H9 (cell line): ENCODE results near the gene DPPA2. TPM values are rescaled to one million over a fixed set of nuclear protein-coding genes. Genes with fewer than 3 reads are reported as not detected.

Experiments
- DNase-seq: peaks from one replicate; pipeline ENCODE4 v3.0.0-alpha.2; 2017
- H2AFZ ChIP-seq: one replicate; pipeline ENCODE4 v1.6.1; 2013; ENCODE audit warnings: mild to moderate bottlenecking, low read length, control low read depth, moderate library complexity
- H2AK5ac ChIP-seq: 2 replicates; pipeline ENCODE4 v1.6.1; 2013; ENCODE audit warnings: low read length, control low read depth, mixed read lengths; ENCODE audit not compliant: insufficient read length
- H2BK120ac ChIP-seq: one replicate; pipeline ENCODE4 v1.6.1; 2013; ENCODE audit warnings: low read depth, mild to moderate bottlenecking, low read length, control low read depth, inconsistent platforms; ENCODE audit not compliant: poor library complexity, severe bottlenecking
- H2BK12ac ChIP-seq: 2 replicates; pipeline ENCODE4 v1.6.1; 2013; ENCODE audit warnings: low read length, control low read depth, mixed read lengths, low read depth; ENCODE audit not compliant: insufficient read length
- H2BK15ac ChIP-seq: 2 replicates; pipeline ENCODE4 v1.6.1; 2013; ENCODE audit warnings: low read depth, low read length, control low read depth
- H2BK20ac ChIP-seq: one replicate; pipeline ENCODE4 v1.6.1; 2013; ENCODE audit warnings: low read depth, mild to moderate bottlenecking, low read length, control low read depth, inconsistent platforms; ENCODE audit not compliant: poor library complexity, severe bottlenecking
- H2BK5ac ChIP-seq: 2 replicates; pipeline ENCODE4 v1.6.1; 2013; ENCODE audit warnings: low read length, control low read depth, mixed read lengths; ENCODE audit not compliant: insufficient read length
- H3K14ac ChIP-seq: 2 replicates; pipeline ENCODE4 v1.6.1; 2013; ENCODE audit warnings: low read length, control low read depth; ENCODE audit not compliant: insufficient read depth
- H3K18ac ChIP-seq: 2 replicates; pipeline ENCODE4 v1.6.1; 2013; ENCODE audit warnings: low read depth, mild to moderate bottlenecking, mixed read lengths, low read length, control low read depth; ENCODE audit not compliant: insufficient read length
- H3K23ac ChIP-seq: 2 replicates; pipeline ENCODE4 v1.6.1; 2013; ENCODE audit warnings: low read length, control low read depth, mixed read lengths, low read depth; ENCODE audit not compliant: insufficient read length
- H3K23me2 ChIP-seq: 2 replicates; pipeline ENCODE4 v1.6.1; 2013; ENCODE audit warnings: low read depth, mild to moderate bottlenecking, mixed read lengths, low read length, control low read depth; ENCODE audit not compliant: insufficient read length, poor library complexity, severe bottlenecking
- H3K27ac ChIP-seq: 2 replicates; pipeline ENCODE4 v1.5.1; 2013; ENCODE audit warnings: low read length, control low read depth, mixed read lengths, low read depth; ENCODE audit not compliant: insufficient read length
- H3K27me3 ChIP-seq: 2 replicates; pipeline ENCODE4 v1.6.1; 2013; ENCODE audit warnings: low read length, control low read depth, inconsistent platforms; ENCODE audit not compliant: insufficient read depth
- H3K4ac ChIP-seq: 2 replicates; pipeline ENCODE4 v1.6.1; 2013; ENCODE audit warnings: low read depth, mild to moderate bottlenecking, control low read depth, inconsistent platforms, low read length, moderate library complexity
- H3K4me1 ChIP-seq: 2 replicates; pipeline ENCODE4 v1.6.1; 2013; ENCODE audit warnings: low read length, control low read depth, inconsistent platforms; ENCODE audit not compliant: insufficient read depth
- H3K4me2 ChIP-seq: 2 replicates; pipeline ENCODE4 v1.6.1; 2013; ENCODE audit warnings: low read length, control low read depth, mixed read lengths; ENCODE audit not compliant: insufficient read length, insufficient read depth
- H3K56ac ChIP-seq: 2 replicates; pipeline ENCODE4 v1.6.1; 2013; ENCODE audit warnings: low read depth, mild to moderate bottlenecking, mixed read lengths, low read length, control low read depth; ENCODE audit not compliant: insufficient read length
- H3K79me1 ChIP-seq: 2 replicates; pipeline ENCODE4 v1.6.1; 2013; ENCODE audit warnings: low read depth, mild to moderate bottlenecking, moderate library complexity, low read length, control low read depth, inconsistent platforms; ENCODE audit not compliant: insufficient read depth, poor library complexity, severe bottlenecking
- H3K79me2 ChIP-seq: 2 replicates; pipeline ENCODE4 v1.6.1; 2013; ENCODE audit warnings: low read length, control low read depth, inconsistent platforms; ENCODE audit not compliant: insufficient read depth
- H3K9ac ChIP-seq: 2 replicates; pipeline ENCODE4 v1.6.1; 2013; ENCODE audit warnings: low read length, control low read depth, mixed read lengths; ENCODE audit not compliant: insufficient read length; ENCODE audit errors: extremely low read depth
- H3K9me3 ChIP-seq: one replicate; pipeline ENCODE4 v1.6.1; 2013; ENCODE audit warnings: low read depth, low read length, inconsistent platforms; ENCODE audit not compliant: control insufficient read depth
- H3T11ph ChIP-seq: one replicate; pipeline ENCODE4 v1.6.1; 2013; ENCODE audit warnings: mild to moderate bottlenecking, low read length, control low read depth, inconsistent platforms
- H4K20me1 ChIP-seq: one replicate; pipeline ENCODE4 v1.6.1; 2013; ENCODE audit not compliant: control insufficient read depth, insufficient read length, insufficient read depth
- H4K5ac ChIP-seq: 2 replicates; pipeline ENCODE4 v1.6.1; 2013; ENCODE audit warnings: low read depth, mild to moderate bottlenecking, mixed read lengths, low read length, control low read depth; ENCODE audit not compliant: insufficient read length
- H4K8ac ChIP-seq: replicated peaks from 2 replicates; pipeline ENCODE4 v1.6.1; 2013; ENCODE audit warnings: low read length, control low read depth, mixed read lengths, low read depth; ENCODE audit not compliant: insufficient read length
- H4K91ac ChIP-seq: 2 replicates; pipeline ENCODE4 v1.6.1; 2013; ENCODE audit warnings: low read depth, mild to moderate bottlenecking, moderate library complexity, mixed read lengths, low read length, control low read depth; ENCODE audit not compliant: insufficient read length
- H3K27ac Mint-ChIP-seq, 3 experiments: 2 replicates in 2 of 3; 3 replicates in 1 of 3; pipeline ENCODE4 v1.8.0; 2020 to 2021; ENCODE audit warnings: mixed read lengths in 3 of 3, mild to moderate bottlenecking in 1 of 3, moderate library complexity in 1 of 3
- H3K27me3 Mint-ChIP-seq: 2 replicates; pipeline ENCODE4 v1.8.0; 2021; ENCODE audit warnings: low read depth, mild to moderate bottlenecking, moderate library complexity, mixed read lengths
- H3K36me3 Mint-ChIP-seq, 3 experiments: 2 replicates in 2 of 3; 3 replicates in 1 of 3; pipeline ENCODE4 v1.8.0; 2020 to 2021; ENCODE audit warnings: low read depth in 3 of 3, mixed read lengths in 3 of 3; ENCODE audit not compliant: insufficient read depth in 1 of 3
- H3K4me1 Mint-ChIP-seq, 2 experiments: 2 replicates each; pipeline ENCODE4 v1.8.0; 2020; ENCODE audit warnings: mixed read lengths in 2 of 2
- H3K4me3 Mint-ChIP-seq, 2 experiments: 2 replicates in 1 of 2; 3 replicates in 1 of 2; pipeline ENCODE4 v1.8.0; 2020 to 2021; ENCODE audit warnings: mild to moderate bottlenecking in 2 of 2, mixed read lengths in 2 of 2, moderate library complexity in 1 of 2
- H3K9me3 Mint-ChIP-seq, 2 experiments: 2 replicates in 1 of 2; 3 replicates in 1 of 2; pipeline ENCODE4 v1.8.0; 2020; ENCODE audit warnings: mild to moderate bottlenecking in 2 of 2, mixed read lengths in 2 of 2, moderate library complexity in 1 of 2
- CTCF ChIP-seq: fragments of 200-600 bp; sonication (generic); conservative IDR thresholded peaks from 3 replicates; pipeline ENCODE4 v1.8.0; 2021; ENCODE audit warnings: antibody characterized with exemption, mild to moderate bottlenecking
- WGBS: extraction: QIAGEN DNeasy Blood & Tissue Kit; methylation state at CpG from one replicate; pipeline ENCODE4 v1.1.7; 2013; ENCODE audit warnings: missing lambda C conversion rate, low lambda C conversion rate, mixed read lengths; ENCODE audit not compliant: insufficient read length; ENCODE audit errors: extremely low coverage; 5-methylcytosine and 5-hydroxymethylcytosine counted together
- total RNA-seq: library from RNA; stranded (reverse); gene quantifications from 2 replicates; pipeline ENCODE4 v1.2.1, GENCODE V29; 2021

Gene DPPA2
- total RNA-seq, 1 experiment from 2014 or later = 3.2 TPM

- Histone ChIP-seq H3K14ac (no peak overlapping the region), H2AFZ (no peak overlapping the region), H2BK20ac (no peak overlapping the region), H3K9me3 (no peaks in the 10 kb centered on the region), H2BK12ac (no peak overlapping the region), H4K20me1 (no peaks in the 10 kb centered on the region), H3K27me3 (no peaks in the 10 kb centered on the region), H2BK15ac (no peak overlapping the region), H3K4me1 (no peaks in the 10 kb centered on the region), H3K56ac (no peak overlapping the region), H4K8ac (no peak overlapping the region), H2AK5ac (no peak overlapping the region), H2BK5ac (no peak overlapping the region), H4K5ac (no peak overlapping the region), H3K9ac (peak overlapping the region; percentile 61), H3K18ac (no peak overlapping the region), H3K27ac (peak overlapping the region; percentile 98), H3K79me2 (peaks cover 48% of the 10 kb centered on the region; the same call in 1 of the 2 replicates), H3K23me2 (peaks cover 15% of the 10 kb centered on the region), H3T11ph (no peak overlapping the region), H3K79me1 (no peaks in the 10 kb centered on the region), H3K4ac (no peak overlapping the region), H3K23ac (no peak overlapping the region), H4K91ac (no peak overlapping the region), H2BK120ac (no peak overlapping the region), H3K4me2 (peak overlapping the region; percentile 61)
- no peak for TF ChIP-seq CTCF
- WGBS = no CpG with 5 or more reads among the region's 4 CpGs
- Mint-ChIP-seq H3K4me3 (peak overlapping the region; percentile 93 to 99), H3K9me3 (peaks cover 14 to 17% of the 10 kb centered on the region in 2 experiments; a peak in 4 of 5 replicates), H3K36me3 (peaks cover 49 to 56% (median 53%) of the 10 kb centered on the region in 3 experiments), H3K27ac (peak overlapping the region; percentile 88 to 100 (median 99)), H3K4me1 (peaks cover 37 to 44% of the 10 kb centered on the region in 2 experiments), H3K27me3 (peaks cover 1% of the 10 kb centered on the region; the same call in 1 of the 2 replicates)
- no peak for DNase-seq
Observed at GRCh38 chr3:109338322-109338721, 22.0 kb upstream of the DPPA2 start.
